Measurements from ENCODE around the gene TMEM95. TPM values are rescaled to one million over a fixed set of nuclear protein-coding genes. Genes with fewer than 3 reads are reported as not detected.
"Not testable (repeated sequence)": the region's sequence is repeated elsewhere in the genome, so short reads cannot be mapped to it uniquely, and the experiment has no call there.

Gene TMEM95
- total RNA-seq, 6 experiments from 2014 or later = not detected

GRCh38 chr17:7332111-7332510 is 22.8 kb upstream of the TMEM95 start:
- WGBS (ENCODE audit: insufficient coverage, low coverage, low lambda C conversion rate, missing lambda C conversion rate) = 80% methylated on average over 1 of the region's 7 CpGs
- no peaks in the 10 kb centered on the region for H3K36me3 ChIP-seq
- TF ChIP-seq POLR2A (IDR thresholded peaks at IDR 0.05) (no peak), CTCF (IDR thresholded peaks at IDR 0.05) (no peak)
- intact Hi-C loops (cut with DNase I) = no loop called here
- no peak overlapping the region for H3K4me3 ChIP-seq
- no peaks in the 10 kb centered on the region for H3K27me3 ChIP-seq
- H3K9me3 ChIP-seq = no peaks in the 10 kb centered on the region
- DNase-seq (no peak), ATAC-seq (no peak)
- no peak overlapping the region for H3K27ac ChIP-seq
- H3K4me1 ChIP-seq = peaks cover 0 to 14% (median 3%) of the 10 kb centered on the region in 4 donors

DNA sequence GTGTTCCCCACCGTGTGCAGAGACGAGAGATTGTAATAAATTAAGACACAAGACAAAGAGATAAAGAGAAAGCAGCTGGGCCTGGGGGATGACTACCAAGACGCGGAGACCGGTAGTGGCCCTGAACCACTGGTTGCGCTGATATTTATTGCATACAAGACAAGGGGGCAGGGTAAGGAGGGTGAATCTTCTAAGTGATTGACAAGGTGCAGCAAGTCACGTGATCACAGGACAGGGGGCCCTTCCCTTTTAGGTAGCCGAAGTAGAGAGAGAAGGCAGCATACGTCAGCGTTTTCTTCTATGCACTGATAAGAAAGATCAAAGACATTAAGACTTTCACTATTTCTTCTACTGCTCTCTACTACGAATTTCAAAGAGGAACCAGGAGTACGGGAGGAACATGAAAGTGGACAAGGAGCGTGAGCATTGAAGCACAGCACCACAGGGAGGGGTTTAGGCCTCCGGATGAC is 22.3 kb upstream of the TMEM95 start:
- H3K27me3 ChIP-seq; H3K9me3 ChIP-seq; ATAC-seq; H3K4me3 ChIP-seq; H3K36me3 ChIP-seq; intact Hi-C loops (cut with DNase I); DNase-seq; H3K27ac ChIP-seq: not testable (repeated sequence)
- WGBS (ENCODE audit: insufficient coverage, low coverage, low lambda C conversion rate, missing lambda C conversion rate) = 41% methylated on average over 11 of the region's 14 CpGs
- H3K4me1 ChIP-seq = peaks cover 0 to 14% (median 3%) of the 10 kb centered on the region in 4 donors

DNA sequence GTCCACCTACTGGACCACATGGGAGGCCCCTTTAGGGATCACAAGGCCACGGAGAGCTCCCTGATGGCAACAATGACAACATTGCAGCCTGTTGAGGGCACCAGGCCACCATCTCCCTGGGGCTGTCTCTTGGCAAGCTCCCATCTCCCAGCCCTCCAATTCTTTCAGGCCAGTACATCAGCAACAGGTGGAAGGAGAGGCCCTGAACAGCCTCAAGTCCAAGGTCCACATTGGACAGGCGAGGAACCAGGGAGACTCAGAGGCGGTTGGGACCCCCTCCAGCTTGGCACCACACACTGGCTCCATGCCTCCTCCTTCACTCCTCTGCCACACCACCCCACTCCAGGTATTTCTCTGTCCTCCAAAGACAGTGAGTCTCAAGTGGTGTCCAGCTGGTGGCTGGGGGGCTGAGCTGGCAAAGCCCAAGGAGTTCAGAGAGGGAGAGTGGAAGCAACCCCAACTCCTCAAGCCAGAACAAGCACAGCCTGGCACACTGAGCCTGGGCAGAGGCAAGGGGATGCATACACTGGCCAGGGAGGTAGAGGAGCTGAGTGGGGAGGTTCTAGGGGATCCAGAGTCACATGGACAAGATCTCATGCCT is 19.9 kb upstream of the TMEM95 start:
- intact Hi-C loops (cut with DNase I) = no loop called here
- Histone ChIP-seq H3K27ac (no peak overlapping the region), H3K27me3 (no peaks in the 10 kb centered on the region), H3K4me1 (peaks cover 0 to 7% (median 0%) of the 10 kb centered on the region in 4 donors), H3K9me3 (no peaks in the 10 kb centered on the region), H3K36me3 (no peaks in the 10 kb centered on the region), H3K4me3 (no peak overlapping the region)
- TF ChIP-seq CTCF (IDR thresholded peaks at IDR 0.05) = no peak
- no peak for TF ChIP-seq POLR2A (IDR thresholded peaks at IDR 0.05)
- DNase-seq (no peak), ATAC-seq (peak in 1 of 4 donors; percentile 7)
- WGBS (ENCODE audit: insufficient coverage, low coverage, low lambda C conversion rate, missing lambda C conversion rate) = no CpG with 5 or more reads among the region's 3 CpGs

GRCh38 chr17:7335765-7336164 is 19.2 kb upstream of the TMEM95 start:
- H3K9me3 ChIP-seq; intact Hi-C loops (cut with DNase I); H3K36me3 ChIP-seq; DNase-seq; H3K4me3 ChIP-seq; ATAC-seq; H3K4me1 ChIP-seq; H3K27ac ChIP-seq; H3K27me3 ChIP-seq: not testable (repeated sequence)
- WGBS (ENCODE audit: insufficient coverage, low coverage, low lambda C conversion rate, missing lambda C conversion rate) = 85% methylated on average over 9 of the region's 13 CpGs

- Histone ChIP-seq H3K4me1 (no peaks in the 10 kb centered on the region), H3K9me3 (no peaks in the 10 kb centered on the region), H3K27ac (no peak within 1 kb of the TSS), H3K36me3 (no peaks in the 10 kb centered on the region), H3K4me3 (peak within 1 kb of the TSS in 2 of 3 donors; percentile 12 to 32), H3K27me3 (no peaks in the 10 kb centered on the region)
- peak; percentile 66 to 81 (median 68) for ATAC-seq
- peak in 1 of 3 donors; percentile 63 for DNase-seq
- 34% methylated on average over 8 of the region's 17 CpGs for WGBS (ENCODE audit: insufficient coverage, low coverage, low lambda C conversion rate, missing lambda C conversion rate)
- intact Hi-C loops (cut with DNase I) = no loop called here
- TF ChIP-seq CTCF (IDR thresholded peaks at IDR 0.05) = no peak
- TF ChIP-seq POLR2A (IDR thresholded peaks at IDR 0.05) = no peak
These were observed 18.4 kb upstream of the TMEM95 start, which contains the start of gene ACAP1 for GRCh38 chr17:7336240-7337175. ACAP1 (plus strand) TSS chr17:7336529; CDS start chr17:7336735, 206 bp downstream.

DNA sequence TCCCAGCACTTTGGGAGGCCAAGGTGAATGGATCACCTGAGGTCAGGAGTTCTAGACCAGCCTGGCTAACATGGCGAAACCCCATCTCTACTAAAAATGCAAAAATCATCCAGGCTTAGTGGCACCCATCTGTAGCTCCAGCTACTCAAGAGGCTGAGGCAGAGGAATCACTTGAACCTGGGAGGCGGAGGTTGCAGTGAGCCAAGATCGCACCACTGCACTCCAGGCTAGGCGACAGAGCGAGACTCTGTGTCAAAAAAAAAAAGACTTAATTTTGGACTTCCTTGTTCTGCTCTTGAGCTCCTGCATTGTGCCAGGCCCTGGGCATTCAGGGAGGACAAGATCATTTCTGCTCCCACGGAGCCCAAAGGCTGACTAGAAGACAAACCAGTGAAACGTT is 17.4 kb upstream of the TMEM95 start:
- H3K27me3 ChIP-seq; DNase-seq; H3K4me3 ChIP-seq; H3K27ac ChIP-seq; H3K9me3 ChIP-seq; ATAC-seq; intact Hi-C loops (cut with DNase I); H3K4me1 ChIP-seq; H3K36me3 ChIP-seq: not testable (repeated sequence)
- 52% methylated on average over 3 of the region's 7 CpGs for WGBS (ENCODE audit: insufficient coverage, low coverage, low lambda C conversion rate, missing lambda C conversion rate)
